Measurements from ENCODE around the gene HSD17B1.
"Not testable (repeated sequence)": the region's sequence is repeated elsewhere in the genome, so short reads cannot be mapped to it uniquely, and the experiment has no call there.

The HSD17B1 gene

GRCh38 chr17:42552736-42553135 is at the start of gene HSD17B1:
TSS of gene HSD17B1 (plus strand) at chr17:42552923. CDS start at chr17:42552934, 11 bp downstream.
- not testable (repeated sequence) for H3K36me3 ChIP-seq (ENCODE audit: low read length); H3K9ac ChIP-seq (ENCODE audit: low read length); H3K27ac ChIP-seq (ENCODE audit: low read depth, low read length); H4K20me1 ChIP-seq (ENCODE audit: low read depth, low read length); H3K79me2 ChIP-seq (ENCODE audit: insufficient read depth, low read length); H3K27me3 ChIP-seq (ENCODE audit: low read length); H3F3A ChIP-seq (ENCODE audit: insufficient read depth); H3K4me3 ChIP-seq (ENCODE audit: insufficient read depth, low read length, poor library complexity, severe bottlenecking); H3K9me2 ChIP-seq (replicated peaks; ENCODE audit: insufficient read depth, low read length); H2AFZ ChIP-seq (ENCODE audit: low read depth, low read length, severe bottlenecking); H3K9me3 ChIP-seq (ENCODE audit: insufficient read depth, low read length)
- H3K4me2 ChIP-seq (ENCODE audit: low read depth, low read length, poor library complexity, severe bottlenecking) = peak within 1 kb of the TSS; percentile 80

- Histone ChIP-seq H3K9me3 (ENCODE audit: insufficient read depth, low read length) (no peaks in the 10 kb centered on the region), H3K36me3 (ENCODE audit: low read length) (no peaks in the 10 kb centered on the region), H3K27ac (ENCODE audit: low read depth, low read length) (no peak overlapping the region), H3K4me2 (ENCODE audit: low read depth, low read length, poor library complexity, severe bottlenecking) (no peak overlapping the region), H2AFZ (ENCODE audit: low read depth, low read length, severe bottlenecking) (no peak overlapping the region), H3K4me3 (ENCODE audit: insufficient read depth, low read length, poor library complexity, severe bottlenecking) (no peak overlapping the region), H3K9me2 (replicated peaks; ENCODE audit: insufficient read depth, low read length) (no peaks in the 10 kb centered on the region), H3F3A (ENCODE audit: insufficient read depth) (no peaks in the 10 kb centered on the region), H3K27me3 (ENCODE audit: low read length) (no peaks in the 10 kb centered on the region), H4K20me1 (ENCODE audit: low read depth, low read length) (no peaks in the 10 kb centered on the region), H3K9ac (ENCODE audit: low read length) (no peak overlapping the region), H3K79me2 (ENCODE audit: insufficient read depth, low read length) (no peaks in the 10 kb centered on the region)
- TF ChIP-seq EZH2phosphoT487 (conservative IDR thresholded peaks at IDR 0.05; ENCODE audit: low read length) = no peak
- no peak for TF ChIP-seq CTCF (IDR thresholded peaks at IDR 0.05; ENCODE audit: insufficient read depth, low read length, poor library complexity, severe bottlenecking)
Measured at GRCh38 chr17:42502926-42503325, 49.8 kb upstream of the HSD17B1 start.

- H3K9ac ChIP-seq (ENCODE audit: low read length) = no peak overlapping the region
- H4K20me1 ChIP-seq (ENCODE audit: low read depth, low read length) = no peaks in the 10 kb centered on the region
Measured at GRCh38 chr17:42507671-42508070, 45.1 kb upstream of the HSD17B1 start.

More at GRCh38 chr17:42507671-42508070, 45.1 kb upstream of the HSD17B1 start:
- Histone ChIP-seq H3K4me2 (ENCODE audit: low read depth, low read length, poor library complexity, severe bottlenecking) (no peak overlapping the region), H3K4me3 (ENCODE audit: insufficient read depth, low read length, poor library complexity, severe bottlenecking) (no peak overlapping the region), H3F3A (ENCODE audit: insufficient read depth) (no peaks in the 10 kb centered on the region), H3K9me3 (ENCODE audit: insufficient read depth, low read length) (no peaks in the 10 kb centered on the region), H3K36me3 (ENCODE audit: low read length) (no peaks in the 10 kb centered on the region), H3K79me2 (ENCODE audit: insufficient read depth, low read length) (no peaks in the 10 kb centered on the region), H2AFZ (ENCODE audit: low read depth, low read length, severe bottlenecking) (no peak overlapping the region), H3K27ac (ENCODE audit: low read depth, low read length) (no peak overlapping the region), H3K9me2 (replicated peaks; ENCODE audit: insufficient read depth, low read length) (no peaks in the 10 kb centered on the region), H3K27me3 (ENCODE audit: low read length) (no peaks in the 10 kb centered on the region)
- TF ChIP-seq CTCF (IDR thresholded peaks at IDR 0.05; ENCODE audit: insufficient read depth, low read length, poor library complexity, severe bottlenecking) = no peak
- TF ChIP-seq EZH2phosphoT487 (conservative IDR thresholded peaks at IDR 0.05; ENCODE audit: low read length) = no peak
